GM12878 (cell line): ENCODE results near the gene CETP. TPM values are rescaled to one million over a fixed set of nuclear protein-coding genes. Genes with fewer than 3 reads are reported as not detected.

Source experiments
- ATAC-seq: fragments of 200-7000 bp; cut with Tn5 transposase; 3 replicates; pipeline ENCODE4 v1.9.1; 2020; ENCODE audit warnings: mild to moderate bottlenecking, moderate library complexity
- BruUV-seq: library from RNA; stranded (reverse); fragments of 400-500 nt; replicated peaks from 2 replicates; lab custom pipeline; 2021; lab: Mats Ljungman, UMichigan
- CTCF ChIA-PET: fragments of 300-600 bp; sonication (Branson Sonifier 250); formaldehyde crosslinking; extraction: SDS; loops from one replicate; lab custom pipeline; 2021; ENCODE audit warnings: inconsistent platforms; lab: Yijun Ruan, JAX
- POLR2A ChIA-PET: fragments of 350-600 bp; formaldehyde crosslinking; extraction: SDS; loops from one replicate; lab custom pipeline; 2021; ENCODE audit warnings: inconsistent platforms; lab: Charles Lee
- RAD21 ChIA-PET: fragments of 300-600 bp; sonication (Branson Sonifier 250); formaldehyde crosslinking; loops from one replicate; lab custom pipeline; 2023; ENCODE audit warnings: antibody characterized with exemption; ENCODE audit not compliant: unreplicated experiment; lab: Charles Lee
- SMC1A ChIA-PET: fragments of 300-600 bp; sonication (Branson Sonifier 250); formaldehyde crosslinking; loops from one replicate; lab custom pipeline; 2023; ENCODE audit not compliant: unreplicated experiment, uncharacterized antibody; lab: Charles Lee
- DNase-seq: peaks from one replicate; pipeline ENCODE4 v3.0.0-alpha.2; 2011; ENCODE audit warnings: low read depth, low spot score
- FAIRE-seq: peaks from 3 replicates; lab custom pipeline; 2011; peaks lifted over from hg19 to GRCh38; lab: Jason Lieb, UNC
- H2AFZ ChIP-seq: 2 replicates; pipeline ENCODE4 v1.6.0; 2011; ENCODE audit warnings: low read depth, low read length, control low read depth; ENCODE audit not compliant: control insufficient read depth
- H3K27ac ChIP-seq: 2 replicates; pipeline ENCODE4 v1.5.1; 2011; ENCODE audit warnings: control low read depth; ENCODE audit not compliant: control insufficient read depth, insufficient read depth
- H3K27me3 ChIP-seq, 2 experiments: replicated peaks in 1 of 2; 2 replicates each; pipeline versions ENCODE4 v1.6.0 to v1.6.1; 2011; ENCODE audit warnings: low read length in 1 of 2; ENCODE audit not compliant: control insufficient read depth in 2 of 2, insufficient read depth in 2 of 2
- H3K36me3 ChIP-seq, 2 experiments: 2 replicates each; pipeline ENCODE4 v1.5.1; 2011; ENCODE audit warnings: low read length in 1 of 2; ENCODE audit not compliant: control insufficient read depth in 2 of 2, insufficient read depth in 2 of 2
- H3K4me1 ChIP-seq: 2 replicates; pipeline ENCODE4 v1.6.1; 2011; ENCODE audit warnings: mild to moderate bottlenecking, low read length, moderate library complexity, mixed read lengths; ENCODE audit not compliant: control insufficient read depth, insufficient read depth
- H3K4me2 ChIP-seq: 2 replicates; pipeline ENCODE4 v1.6.0; 2011; ENCODE audit warnings: control low read depth; ENCODE audit not compliant: control insufficient read depth, insufficient read depth
- H3K4me3 ChIP-seq: fragments of 200-600 bp; sonication (generic); 2 replicates; pipeline ENCODE4 v1.5.1; 2016
- H3K79me2 ChIP-seq: 2 replicates; pipeline ENCODE4 v1.6.0; 2011; ENCODE audit warnings: low read length; ENCODE audit not compliant: control insufficient read depth, insufficient read depth
- H3K9ac ChIP-seq: 2 replicates; pipeline ENCODE4 v1.8.0; 2011; ENCODE audit warnings: low read length, control low read depth, mixed read lengths; ENCODE audit not compliant: control insufficient read depth, insufficient read depth
- H3K9me3 ChIP-seq: replicated peaks from 3 replicates; pipeline ENCODE4 v1.5.1; 2011; ENCODE audit warnings: mild to moderate bottlenecking, low read length; ENCODE audit not compliant: control insufficient read depth, insufficient read depth
- H4K20me1 ChIP-seq: 2 replicates; pipeline ENCODE4 v1.6.0; 2011; ENCODE audit not compliant: control insufficient read depth, insufficient read depth
- ATF7 ChIP-seq: fragments of 450-650 bp; IDR thresholded peaks from 2 replicates; pipeline ENCODE4 v1.6.1; 2016; ENCODE audit warnings: low read depth, mild to moderate bottlenecking
- BHLHE40 ChIP-seq, 2 experiments: fragments of 450-650 bp in 1 of 2; IDR thresholded peaks; 2 replicates each; pipeline ENCODE4 v1.6.1; 2011 to 2017; ENCODE audit warnings: low read depth in 2 of 2, borderline replicate concordance in 1 of 2, improper control_type of control experiment in 1 of 2, low read length in 1 of 2, mild to moderate bottlenecking in 1 of 2
- BMI1 ChIP-seq: fragments of 450-650 bp; IDR thresholded peaks from 2 replicates; pipeline ENCODE4 v1.6.1; 2016; ENCODE audit warnings: mild to moderate bottlenecking, moderate library complexity, borderline replicate concordance
- E2F4 ChIP-seq: IDR thresholded peaks from 2 replicates; pipeline ENCODE4 v1.6.1; 2012; ENCODE audit warnings: low read depth, low read length, improper control_type of control experiment
- EED ChIP-seq: sonication (generic); IDR thresholded peaks from 2 replicates; pipeline ENCODE4 v1.6.1; 2016; ENCODE audit warnings: antibody characterized with exemption, low read depth
- JUNB ChIP-seq: IDR thresholded peaks from 2 replicates; pipeline ENCODE4 v1.6.1; 2016; ENCODE audit warnings: antibody characterized with exemption, mild to moderate bottlenecking
- LARP7 ChIP-seq: fragments of 450-650 bp; IDR thresholded peaks from 2 replicates; pipeline ENCODE4 v1.6.1; 2017; ENCODE audit warnings: mild to moderate bottlenecking
- MLLT1 ChIP-seq: fragments of 450-650 bp; IDR thresholded peaks from 2 replicates; pipeline ENCODE4 v1.6.1; 2016; ENCODE audit warnings: mild to moderate bottlenecking
- POLR2A ChIP-seq: IDR thresholded peaks from 2 replicates; pipeline ENCODE4 v1.6.1; 2011; ENCODE audit warnings: low read depth, mild to moderate bottlenecking, low read length
- POLR2AphosphoS5 ChIP-seq: IDR thresholded peaks from 2 replicates; pipeline ENCODE4 v1.6.1; 2011; ENCODE audit warnings: mild to moderate bottlenecking, low read length, inconsistent platforms
- STAT1 ChIP-seq: fragments of 450-650 bp; conservative IDR thresholded peaks from 2 replicates; pipeline ENCODE4 v1.6.1; 2014; ENCODE audit warnings: antibody characterized with exemption, mild to moderate bottlenecking
- TCF7 ChIP-seq: IDR thresholded peaks from 2 replicates; pipeline ENCODE4 v1.6.1; 2014; ENCODE audit warnings: antibody characterized with exemption, borderline replicate concordance
- WGBS: methylation state at CpG from one replicate; pipeline ENCODE4 v1.1.6; 2016; ENCODE audit warnings: low lambda C conversion rate; ENCODE audit not compliant: insufficient replicate concordance, insufficient coverage; ENCODE audit errors: missing lambda C conversion rate; 5-methylcytosine and 5-hydroxymethylcytosine counted together
- in situ Hi-C: fragments of 300-500 bp; cut with MboI; formaldehyde crosslinking; loops from 9 replicates; pipeline ENCODE4 v1.14.3; 2018; ENCODE audit warnings: mixed read lengths
- intact Hi-C: fragments of 100-400 bp; cut with micrococcal nuclease; formaldehyde crosslinking; loops from one replicate; pipeline ENCODE4 v1.14.2; 2022; ENCODE audit not compliant: unreplicated experiment
- polyA plus RNA-seq, 11 experiments: library from polyadenylated mRNA; depleted of rRNA in 4 of 11; unstranded in 6 of 11; stranded (reverse) in 5 of 11; fragments of >200 nt; fragmentation: Nextera tagmentation in 4 of 11; fragmentation: Illumina TruSeq in 1 of 11; extraction: Ambion mirVana in 4 of 11; extraction: Trizol in 1 of 11; gene quantifications; 1 replicate in 1 of 11; 2 replicates in 10 of 11; pipeline versions ENCODE4 v1.2.1 to v1.2.3, GENCODE V29; 2011 to 2016; ENCODE audit warnings: inconsistent platforms in 2 of 11, missing spikeins in 2 of 11, low read depth in 1 of 11
- total RNA-seq, 4 experiments: library from RNA; depleted of rRNA in 3 of 4; stranded (reverse); fragments of >200 nt in 3 of 4; fragmentation: Illumina TruSeq in 1 of 4; extraction: Trizol in 1 of 4; gene quantifications; 2 replicates each; pipeline versions ENCODE4 v1.2.1 to v1.2.3, GENCODE V29; 2013 to 2021
- TF ChIP-seq, protein P1 (sequence below): IDR thresholded peaks from 2 replicates; pipeline ENCODE4 v1.6.1; 2012; ENCODE audit warnings: improper control_type of control experiment, low read depth, low read length; ENCODE audit not compliant: insufficient replicate concordance

CETP gene
- total and polyA plus RNA-seq, 10 of the 15 experiments (the other 5 are each of a cell fraction or from before 2014, with no cell fraction given): 1.2 to 6.4 (median 2.1) TPM

DNA sequence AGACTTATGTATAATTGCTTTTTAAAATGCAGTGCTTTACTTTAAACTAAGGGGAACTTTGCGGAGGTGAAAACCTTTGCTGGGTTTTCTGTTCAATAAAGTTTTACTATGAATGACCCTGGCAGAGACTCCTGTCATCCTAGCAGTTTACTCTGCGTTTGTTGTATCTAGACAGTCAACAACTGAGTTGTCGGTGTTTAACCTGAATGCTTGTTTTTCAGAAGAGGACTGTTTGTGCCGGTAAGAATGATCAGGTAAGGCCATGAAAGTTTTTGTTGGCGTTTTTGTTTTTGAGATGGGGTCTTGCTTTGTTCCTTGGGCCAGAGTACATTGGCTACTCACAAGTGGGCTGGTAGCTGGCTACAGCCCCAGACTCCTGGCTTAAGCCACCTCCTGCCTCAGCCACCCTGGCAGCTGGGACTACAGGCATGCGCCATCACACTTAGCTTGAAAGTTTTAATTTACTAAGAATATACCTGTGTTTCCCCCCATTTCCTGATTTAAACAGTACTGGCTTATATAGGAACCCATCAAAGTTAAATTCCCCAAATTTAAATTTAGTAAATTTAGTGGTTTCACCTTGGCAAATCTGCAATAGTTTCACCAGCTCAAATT, 17.9 kb upstream of the CETP start:
- H3K9ac ChIP-seq: no peak overlapping the region; the same call in 1 of the 2 replicates
- ChIA-PET CTCF (interaction anchor here (0.7 to 3.9 kb wide), 11 partner anchors 8 to 81 kb away, joined by 3 to 45 read pairs (median 3); no protein-coding TSS in a partner anchor), POLR2A (interaction anchor here (0.8 to 21.1 kb wide), 8 partner anchors 11 to 102 kb away, joined by 3 to 306 read pairs (median 4); partner anchors contain the start of gene HERPUD1), SMC1A (interaction anchor here (1.1 to 3.3 kb wide), 6 partner anchors 10 to 81 kb away, joined by 3 to 18 read pairs (median 13); no protein-coding TSS in a partner anchor), RAD21 (interaction anchor here (0.6 to 2.3 kb wide), 10 partner anchors 11 to 108 kb away, joined by 3 to 15 read pairs (median 3); no protein-coding TSS in a partner anchor)
- H3K9me3 ChIP-seq: no peaks in the 10 kb centered on the region
- intact Hi-C loops (no loop called here), in situ Hi-C loops (no loop called here)
- FAIRE-seq: no peak
- 27% methylated on average over 6 of the region's 6 CpGs for WGBS
- no peaks in the 10 kb centered on the region; the same call in 1 of the 2 replicates for H4K20me1 ChIP-seq
- peaks cover 55% of the 10 kb centered on the region for H3K4me1 ChIP-seq
- peak overlapping the region; percentile 22; the same call in 1 of the 2 replicates for H3K27ac ChIP-seq
- no TSS peak for BruUV-seq
- no peaks in the 10 kb centered on the region; the same call in none of the 2 replicates for H3K79me2 ChIP-seq
- H3K27me3 ChIP-seq: no peaks in the 10 kb centered on the region
- no peak overlapping the region for H3K4me3 ChIP-seq
- no peak overlapping the region for H2AFZ ChIP-seq
- peaks cover 7 to 46% of the 10 kb centered on the region in 2 experiments for H3K36me3 ChIP-seq
- ATAC-seq: no peak
- DNase-seq: no peak
- no peak overlapping the region; the same call in 1 of the 2 replicates for H3K4me2 ChIP-seq
- TF ChIP-seq E2F4: no peak
- no peak for TF ChIP-seq BHLHE40 (IDR thresholded peaks at IDR 0.05; ENCODE audit: borderline replicate concordance in 1 of 2, low read depth in 2 of 2, low read length in 1 of 2)
- TF ChIP-seq JUNB: no peak
- no peak for TF ChIP-seq LARP7
- no peak for TF ChIP-seq EED
- TF ChIP-seq STAT1: no peak
- TF ChIP-seq TCF7: no peak
- peak; percentile 42; the same call in 1 of the 2 replicates for TF ChIP-seq POLR2AphosphoS5
- TF ChIP-seq ATF7: no peak
- TF ChIP-seq MLLT1: no peak
- peak; percentile 44; the same call in 1 of the 2 replicates for TF ChIP-seq POLR2A
- TF ChIP-seq, protein P1, sequence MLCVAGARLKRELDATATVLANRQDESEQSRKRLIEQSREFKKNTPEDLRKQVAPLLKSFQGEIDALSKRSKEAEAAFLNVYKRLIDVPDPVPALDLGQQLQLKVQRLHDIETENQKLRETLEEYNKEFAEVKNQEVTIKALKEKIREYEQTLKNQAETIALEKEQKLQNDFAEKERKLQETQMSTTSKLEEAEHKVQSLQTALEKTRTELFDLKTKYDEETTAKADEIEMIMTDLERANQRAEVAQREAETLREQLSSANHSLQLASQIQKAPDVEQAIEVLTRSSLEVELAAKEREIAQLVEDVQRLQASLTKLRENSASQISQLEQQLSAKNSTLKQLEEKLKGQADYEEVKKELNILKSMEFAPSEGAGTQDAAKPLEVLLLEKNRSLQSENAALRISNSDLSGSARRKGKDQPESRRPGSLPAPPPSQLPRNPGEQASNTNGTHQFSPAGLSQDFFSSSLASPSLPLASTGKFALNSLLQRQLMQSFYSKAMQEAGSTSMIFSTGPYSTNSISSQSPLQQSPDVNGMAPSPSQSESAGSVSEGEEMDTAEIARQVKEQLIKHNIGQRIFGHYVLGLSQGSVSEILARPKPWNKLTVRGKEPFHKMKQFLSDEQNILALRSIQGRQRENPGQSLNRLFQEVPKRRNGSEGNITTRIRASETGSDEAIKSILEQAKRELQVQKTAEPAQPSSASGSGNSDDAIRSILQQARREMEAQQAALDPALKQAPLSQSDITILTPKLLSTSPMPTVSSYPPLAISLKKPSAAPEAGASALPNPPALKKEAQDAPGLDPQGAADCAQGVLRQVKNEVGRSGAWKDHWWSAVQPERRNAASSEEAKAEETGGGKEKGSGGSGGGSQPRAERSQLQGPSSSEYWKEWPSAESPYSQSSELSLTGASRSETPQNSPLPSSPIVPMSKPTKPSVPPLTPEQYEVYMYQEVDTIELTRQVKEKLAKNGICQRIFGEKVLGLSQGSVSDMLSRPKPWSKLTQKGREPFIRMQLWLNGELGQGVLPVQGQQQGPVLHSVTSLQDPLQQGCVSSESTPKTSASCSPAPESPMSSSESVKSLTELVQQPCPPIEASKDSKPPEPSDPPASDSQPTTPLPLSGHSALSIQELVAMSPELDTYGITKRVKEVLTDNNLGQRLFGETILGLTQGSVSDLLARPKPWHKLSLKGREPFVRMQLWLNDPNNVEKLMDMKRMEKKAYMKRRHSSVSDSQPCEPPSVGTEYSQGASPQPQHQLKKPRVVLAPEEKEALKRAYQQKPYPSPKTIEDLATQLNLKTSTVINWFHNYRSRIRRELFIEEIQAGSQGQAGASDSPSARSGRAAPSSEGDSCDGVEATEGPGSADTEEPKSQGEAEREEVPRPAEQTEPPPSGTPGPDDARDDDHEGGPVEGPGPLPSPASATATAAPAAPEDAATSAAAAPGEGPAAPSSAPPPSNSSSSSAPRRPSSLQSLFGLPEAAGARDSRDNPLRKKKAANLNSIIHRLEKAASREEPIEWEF: no peak
- TF ChIP-seq BMI1: no peak
